ENCODE results near the gene NTPCR.

DNA sequence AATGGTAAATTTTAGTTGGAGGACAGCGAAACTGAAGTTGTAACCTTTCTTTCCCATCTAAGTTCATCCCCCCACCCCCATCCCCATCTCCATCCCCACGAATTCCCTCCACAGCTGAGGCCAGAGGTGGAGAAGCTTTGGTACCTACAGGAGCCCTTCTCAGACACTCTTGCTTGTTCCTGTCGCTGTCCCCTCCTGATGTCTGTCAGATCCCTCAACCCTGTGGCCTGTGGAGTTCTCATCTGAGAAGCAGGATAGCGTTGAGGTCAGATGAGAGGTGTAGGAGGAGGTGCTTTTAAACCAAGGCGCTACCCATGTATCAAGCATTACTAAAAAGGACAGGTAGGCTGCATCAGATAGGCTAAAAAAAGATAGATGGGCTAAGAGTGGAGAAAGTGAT is 769 bp downstream of the NTPCR start:
- TF ChIP-seq POLR2AphosphoS5 (IDR thresholded peaks at IDR 0.05) (no peak), POLR2A (IDR thresholded peaks at IDR 0.05) (no peak), EP300 (IDR thresholded peaks at IDR 0.05; ENCODE audit: low read depth) (no peak)
- TF ChIP-seq, protein P1, sequence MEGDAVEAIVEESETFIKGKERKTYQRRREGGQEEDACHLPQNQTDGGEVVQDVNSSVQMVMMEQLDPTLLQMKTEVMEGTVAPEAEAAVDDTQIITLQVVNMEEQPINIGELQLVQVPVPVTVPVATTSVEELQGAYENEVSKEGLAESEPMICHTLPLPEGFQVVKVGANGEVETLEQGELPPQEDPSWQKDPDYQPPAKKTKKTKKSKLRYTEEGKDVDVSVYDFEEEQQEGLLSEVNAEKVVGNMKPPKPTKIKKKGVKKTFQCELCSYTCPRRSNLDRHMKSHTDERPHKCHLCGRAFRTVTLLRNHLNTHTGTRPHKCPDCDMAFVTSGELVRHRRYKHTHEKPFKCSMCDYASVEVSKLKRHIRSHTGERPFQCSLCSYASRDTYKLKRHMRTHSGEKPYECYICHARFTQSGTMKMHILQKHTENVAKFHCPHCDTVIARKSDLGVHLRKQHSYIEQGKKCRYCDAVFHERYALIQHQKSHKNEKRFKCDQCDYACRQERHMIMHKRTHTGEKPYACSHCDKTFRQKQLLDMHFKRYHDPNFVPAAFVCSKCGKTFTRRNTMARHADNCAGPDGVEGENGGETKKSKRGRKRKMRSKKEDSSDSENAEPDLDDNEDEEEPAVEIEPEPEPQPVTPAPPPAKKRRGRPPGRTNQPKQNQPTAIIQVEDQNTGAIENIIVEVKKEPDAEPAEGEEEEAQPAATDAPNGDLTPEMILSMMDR (IDR thresholded peaks at IDR 0.05), result no peak

Data from transverse colon (tissue), 4 donors.